Prostate gland (tissue), 2 donors: ENCODE data around the gene APBA2.
"Not testable (repeated sequence)": the region's sequence is repeated elsewhere in the genome, so short reads cannot be mapped to it uniquely, and the experiment has no call there.

Source experiments
- CTCF ChIP-seq, 4 experiments: fragments of 200-600 bp in 2 of 4; fragments of 450-650 bp in 2 of 4; sonication (generic) in 2 of 4; IDR thresholded peaks; 1 replicate in 3 of 4; 2 replicates in 1 of 4; pipeline ENCODE4 v1.5.1; 2016 to 2019; ENCODE audit warnings: antibody characterized with exemption in 4 of 4, mild to moderate bottlenecking in 2 of 4, moderate library complexity in 2 of 4
- POLR2A ChIP-seq: fragments of 450-650 bp; IDR thresholded peaks from one replicate; pipeline ENCODE4 v1.6.1; 2016; ENCODE audit warnings: antibody characterized with exemption, mild to moderate bottlenecking
- POLR2AphosphoS5 ChIP-seq: sonication (generic); formaldehyde crosslinking; IDR thresholded peaks from one replicate; pipeline ENCODE4 v1.6.1; 2017; ENCODE audit warnings: antibody characterized with exemption

GRCh38 chr15:28848521-28848920, 37.3 kb upstream of the APBA2 start, which contains the start of gene GOLGA6L7:
- not testable (repeated sequence) for TF ChIP-seq POLR2AphosphoS5; CTCF (IDR thresholded peaks at IDR 0.05); POLR2A
